Choroid plexus epithelial cell (primary cell): ENCODE measurements around the gene TEX261.
"Not testable (repeated sequence)": the region's sequence is repeated elsewhere in the genome, so short reads cannot be mapped to it uniquely, and the experiment has no call there.

Experiments
- DNase-seq: peaks from one replicate; pipeline ENCODE4 v3.0.0-alpha.2; 2010; ENCODE audit warnings: low read depth
- H3K4me3 ChIP-seq: 2 replicates; pipeline ENCODE4 v1.5.1; 2011; ENCODE audit warnings: low read depth, mild to moderate bottlenecking, control low read depth, low read length, moderate library complexity
- CTCF ChIP-seq: conservative IDR thresholded peaks from 2 replicates; pipeline ENCODE4 v1.5.1; 2011; ENCODE audit warnings: low read depth, mild to moderate bottlenecking, control low read depth, inconsistent platforms, low read length, moderate library complexity

The TEX261 gene

GRCh38 chr2:71003396-71003795 is 8.7 kb upstream of the TEX261 start:
- no peak for TF ChIP-seq CTCF
- DNase-seq = no peak

GRCh38 chr2:71001981-71002570 is 7.4 kb upstream of the TEX261 start:
- DNase-seq = no peak
- TF ChIP-seq CTCF = no peak
- H3K4me3 ChIP-seq = no peak overlapping the region

More at GRCh38 chr2:71003396-71003795, 8.7 kb upstream of the TEX261 start:
- H3K4me3 ChIP-seq = no peak overlapping the region

- H3K4me3 ChIP-seq = no peak overlapping the region
- TF ChIP-seq CTCF = no peak
Measured at GRCh38 chr2:71001592-71001927, 6.9 kb upstream of the TEX261 start.

GRCh38 chr2:71000780-71001591 is 6.3 kb upstream of the TEX261 start:
- peak overlapping the region; percentile 51 for H3K4me3 ChIP-seq
- DNase-seq = peak; percentile 76
- peak; percentile 93 for TF ChIP-seq CTCF

More at GRCh38 chr2:71001592-71001927, 6.9 kb upstream of the TEX261 start:
- DNase-seq = no peak

GRCh38 chr2:70999931-71000330 is 5.3 kb upstream of the TEX261 start:
- not testable (repeated sequence) for H3K4me3 ChIP-seq, DNase-seq

GRCh38 chr2:70999362-70999761 is 4.7 kb upstream of the TEX261 start:
- no peak for DNase-seq
- no peak for TF ChIP-seq CTCF
- H3K4me3 ChIP-seq = no peak overlapping the region

- not testable (repeated sequence) for DNase-seq, H3K4me3 ChIP-seq
Measured at GRCh38 chr2:70998885-70999284, 4.2 kb upstream of the TEX261 start.

- DNase-seq = peak; percentile 41
- H3K4me3 ChIP-seq = peak overlapping the region; percentile 94
- peak; percentile 41 for TF ChIP-seq CTCF
Measured at GRCh38 chr2:70995426-70995729, 705 bp upstream of the TEX261 start.
